CD14-positive monocyte (primary cell): ENCODE measurements around the gene NOL12. TPM values are rescaled to one million over a fixed set of nuclear protein-coding genes. Genes with fewer than 3 reads are reported as not detected.

Experiments
- DNase-seq, 3 donors: peaks; one replicate each; pipeline ENCODE4 v3.0.0-alpha.2; 2011 to 2022
- H2AFZ ChIP-seq: 2 replicates; pipeline ENCODE4 v1.6.0; 2012; ENCODE audit warnings: mild to moderate bottlenecking, low read depth, low read length, inconsistent platforms; ENCODE audit not compliant: insufficient read depth, poor library complexity, severe bottlenecking
- H3K27ac ChIP-seq, 2 donors: 1 replicate in 1 of 2; 2 replicates in 1 of 2; pipeline ENCODE4 v1.5.1; 2012 to 2013; ENCODE audit warnings: low read length in 2 of 2, control low read depth in 1 of 2, inconsistent platforms in 1 of 2, low read depth in 1 of 2, mild to moderate bottlenecking in 1 of 2
- H3K27me3 ChIP-seq, 2 donors: one replicate each; pipeline versions ENCODE4 v1.6.0 to v1.6.1; 2011 to 2013; ENCODE audit warnings: low read length in 2 of 2; ENCODE audit not compliant: control insufficient read depth in 2 of 2, insufficient read depth in 2 of 2
- H3K36me3 ChIP-seq, 2 donors: replicated peaks in 1 of 2; 1 replicate in 1 of 2; 2 replicates in 1 of 2; pipeline versions ENCODE4 v1.5.1 to v1.6.1; 2012 to 2013; ENCODE audit warnings: low read length in 2 of 2, control low read depth in 1 of 2, inconsistent platforms in 1 of 2, mild to moderate bottlenecking in 1 of 2; ENCODE audit not compliant: insufficient read depth in 2 of 2, control insufficient read depth in 1 of 2
- H3K4me1 ChIP-seq, 2 donors: 1 replicate in 1 of 2; 2 replicates in 1 of 2; pipeline versions ENCODE4 v1.5.1 to v1.6.1; 2012 to 2013; ENCODE audit warnings: low read length in 2 of 2, control low read depth in 1 of 2, inconsistent platforms in 1 of 2, mild to moderate bottlenecking in 1 of 2, moderate library complexity in 1 of 2; ENCODE audit not compliant: insufficient read depth in 2 of 2, control insufficient read depth in 1 of 2
- H3K4me2 ChIP-seq: replicated peaks from 2 replicates; pipeline ENCODE3; 2012; ENCODE audit warnings: low read length, moderate library complexity, mild to moderate bottlenecking; ENCODE audit not compliant: poor library complexity, severe bottlenecking; ENCODE audit errors: extremely low read depth
- H3K4me3 ChIP-seq, 3 experiments: fragments of 200-600 bp in 1 of 3; sonication (generic) in 1 of 3; replicated peaks in 1 of 3; 1 replicate in 2 of 3; 2 replicates in 1 of 3; pipeline ENCODE4 v1.5.1; 2011 to 2013; ENCODE audit warnings: low read length in 3 of 3, mild to moderate bottlenecking in 3 of 3, control low read depth in 2 of 3, low read depth in 2 of 3, inconsistent platforms in 1 of 3, moderate library complexity in 1 of 3
- H3K79me2 ChIP-seq: 2 replicates; pipeline ENCODE4 v1.6.0; 2012; ENCODE audit warnings: mild to moderate bottlenecking, control low read depth, inconsistent platforms, low read length, moderate library complexity; ENCODE audit not compliant: insufficient read depth
- H3K9ac ChIP-seq: 2 replicates; pipeline ENCODE4 v1.6.0; 2017; ENCODE audit warnings: low read length, mild to moderate bottlenecking; ENCODE audit not compliant: insufficient read depth, poor library complexity, severe bottlenecking
- H3K9me3 ChIP-seq, 2 donors: replicated peaks in 1 of 2; 1 replicate in 1 of 2; 2 replicates in 1 of 2; pipeline versions ENCODE4 v1.5.1 to v1.6.1; 2012 to 2013; ENCODE audit warnings: low read length in 2 of 2, control low read depth in 1 of 2; ENCODE audit not compliant: control insufficient read depth in 1 of 2, insufficient read depth in 1 of 2
- H4K20me1 ChIP-seq: 2 replicates; pipeline ENCODE4 v1.6.0; 2012; ENCODE audit warnings: mild to moderate bottlenecking, low read length, control low read depth, moderate library complexity; ENCODE audit not compliant: insufficient read depth
- H3K27ac Mint-ChIP-seq, 7 donors: one replicate each; pipeline ENCODE4 v1.8.0; 2020; ENCODE audit warnings: mild to moderate bottlenecking in 7 of 7, mixed read lengths in 7 of 7, moderate library complexity in 6 of 7, inconsistent platforms in 2 of 7
- H3K27me3 Mint-ChIP-seq, 3 donors: one replicate each; pipeline ENCODE4 v1.8.0; 2021 to 2022; ENCODE audit warnings: low read depth in 3 of 3, mild to moderate bottlenecking in 3 of 3, mixed read lengths in 3 of 3, moderate library complexity in 3 of 3, inconsistent platforms in 1 of 3
- H3K36me3 Mint-ChIP-seq, 2 donors: one replicate each; pipeline ENCODE4 v1.8.0; 2020; ENCODE audit warnings: mixed read lengths in 2 of 2, inconsistent platforms in 1 of 2, mild to moderate bottlenecking in 1 of 2
- H3K4me1 Mint-ChIP-seq: one replicate; pipeline ENCODE4 v1.8.0; 2020; ENCODE audit warnings: mild to moderate bottlenecking, mixed read lengths
- H3K4me3 Mint-ChIP-seq, 2 donors: one replicate each; pipeline ENCODE4 v1.8.0; 2020; ENCODE audit warnings: mild to moderate bottlenecking in 2 of 2, mixed read lengths in 2 of 2, moderate library complexity in 1 of 2
- H3K9me3 Mint-ChIP-seq, 7 donors: one replicate each; pipeline ENCODE4 v1.8.0; 2020 to 2022; ENCODE audit warnings: mixed read lengths in 7 of 7, mild to moderate bottlenecking in 6 of 7, moderate library complexity in 6 of 7, inconsistent platforms in 2 of 7
- WGBS: methylation state at CpG from one replicate; pipeline ENCODE4 v1.1.5; 2013; ENCODE audit warnings: missing lambda C conversion rate; ENCODE audit not compliant: insufficient coverage; 5-methylcytosine and 5-hydroxymethylcytosine counted together
- intact Hi-C, 2 donors: fragments of 100-400 bp; cut with micrococcal nuclease; formaldehyde crosslinking; loops; one replicate each; pipeline versions ENCODE4 v1.15.0 to v1.15.1; 2023
- polyA plus RNA-seq, 3 donors: library from polyadenylated mRNA; depleted of rRNA in 1 of 3; unstranded in 2 of 3; stranded (reverse) in 1 of 3; fragments of 300-500 nt in 2 of 3; fragments of >200 nt in 1 of 3; fragmentation: Illumina TruSeq in 2 of 3; gene quantifications; 1 replicate in 2 of 3; 2 replicates in 1 of 3; pipeline ENCODE4 v1.2.3, GENCODE V29; 2012 to 2021
- TF ChIP-seq, protein P1 (sequence below): fragments of 200-600 bp; IDR thresholded peaks from one replicate; pipeline ENCODE4 v1.8.0; 2022; ENCODE audit warnings: antibody characterized with exemption, mild to moderate bottlenecking

The NOL12 gene
- polyA plus RNA-seq, 3 donors: 47.3 to 52.0 (median 49.2) TPM

- no peak overlapping the region for H3K9ac ChIP-seq
- peaks cover 32% of the 10 kb centered on the region for H3K79me2 ChIP-seq
- H3K4me3 ChIP-seq: no peak overlapping the region
- no peak overlapping the region for H3K27ac Mint-ChIP-seq
- no peak for DNase-seq
- no peak overlapping the region for H3K4me2 ChIP-seq
- H3K36me3 Mint-ChIP-seq: peaks cover 85 to 100% of the 10 kb centered on the region in 2 donors
- intact Hi-C loops: loop anchor here in 1 of 2 donors (10.0 kb wide), 1 partner anchor 87 kb away; no protein-coding TSS in a partner anchor
- no peak overlapping the region for H3K4me3 Mint-ChIP-seq
- WGBS: over 99% methylated on average over 9 of the region's 9 CpGs
- H3K4me1 ChIP-seq: peaks cover 7 to 10% of the 10 kb centered on the region in 2 donors
- no peak overlapping the region for H2AFZ ChIP-seq
- peaks cover 9% of the 10 kb centered on the region for H3K4me1 Mint-ChIP-seq
- H3K27me3 Mint-ChIP-seq: peaks cover 0 to 5% (median 0%) of the 10 kb centered on the region in 3 donors
- peaks cover 90 to 99% of the 10 kb centered on the region in 2 donors for H3K36me3 ChIP-seq
- TF ChIP-seq, protein P1, sequence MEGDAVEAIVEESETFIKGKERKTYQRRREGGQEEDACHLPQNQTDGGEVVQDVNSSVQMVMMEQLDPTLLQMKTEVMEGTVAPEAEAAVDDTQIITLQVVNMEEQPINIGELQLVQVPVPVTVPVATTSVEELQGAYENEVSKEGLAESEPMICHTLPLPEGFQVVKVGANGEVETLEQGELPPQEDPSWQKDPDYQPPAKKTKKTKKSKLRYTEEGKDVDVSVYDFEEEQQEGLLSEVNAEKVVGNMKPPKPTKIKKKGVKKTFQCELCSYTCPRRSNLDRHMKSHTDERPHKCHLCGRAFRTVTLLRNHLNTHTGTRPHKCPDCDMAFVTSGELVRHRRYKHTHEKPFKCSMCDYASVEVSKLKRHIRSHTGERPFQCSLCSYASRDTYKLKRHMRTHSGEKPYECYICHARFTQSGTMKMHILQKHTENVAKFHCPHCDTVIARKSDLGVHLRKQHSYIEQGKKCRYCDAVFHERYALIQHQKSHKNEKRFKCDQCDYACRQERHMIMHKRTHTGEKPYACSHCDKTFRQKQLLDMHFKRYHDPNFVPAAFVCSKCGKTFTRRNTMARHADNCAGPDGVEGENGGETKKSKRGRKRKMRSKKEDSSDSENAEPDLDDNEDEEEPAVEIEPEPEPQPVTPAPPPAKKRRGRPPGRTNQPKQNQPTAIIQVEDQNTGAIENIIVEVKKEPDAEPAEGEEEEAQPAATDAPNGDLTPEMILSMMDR: no peak
- H3K27me3 ChIP-seq: no peaks in the 10 kb centered on the region
- H3K9me3 ChIP-seq: no peaks in the 10 kb centered on the region
- no peaks in the 10 kb centered on the region for H3K9me3 Mint-ChIP-seq
- no peak overlapping the region for H3K27ac ChIP-seq
- H4K20me1 ChIP-seq: peaks cover 100% of the 10 kb centered on the region
These were observed 38.2 kb upstream of the NOL12 start for GRCh38 chr22:37647928-37648327.

- H3K36me3 Mint-ChIP-seq: peaks cover 78 to 96% of the 10 kb centered on the region in 2 donors
- no peaks in the 10 kb centered on the region for H3K27me3 ChIP-seq
- TF ChIP-seq, protein P1: no peak
- intact Hi-C loops: no loop called here
- DNase-seq: no peak
- no peaks in the 10 kb centered on the region for H3K4me1 Mint-ChIP-seq
- H3K9me3 ChIP-seq: no peaks in the 10 kb centered on the region
- H3K27me3 Mint-ChIP-seq: peaks cover 0 to 2% (median 0%) of the 10 kb centered on the region in 3 donors
- no peak overlapping the region for H3K4me3 ChIP-seq
- H3K4me1 ChIP-seq: no peaks in the 10 kb centered on the region
- H3K4me3 Mint-ChIP-seq: no peak overlapping the region
- no peak overlapping the region for H3K27ac Mint-ChIP-seq
- peaks cover 100% of the 10 kb centered on the region for H4K20me1 ChIP-seq
- H3K9me3 Mint-ChIP-seq: no peaks in the 10 kb centered on the region
- H2AFZ ChIP-seq: no peak overlapping the region
- peaks cover 85 to 95% of the 10 kb centered on the region in 2 donors for H3K36me3 ChIP-seq
- H3K79me2 ChIP-seq: peaks cover 13% of the 10 kb centered on the region
- no peak overlapping the region for H3K27ac ChIP-seq
- 100% methylated on average over 13 of the region's 17 CpGs for WGBS
- H3K9ac ChIP-seq: no peak overlapping the region
- no peak overlapping the region for H3K4me2 ChIP-seq
These were observed 35.5 kb upstream of the NOL12 start for GRCh38 chr22:37650463-37651136.
